ENCODE measurements around the gene AK2.

The AK2 gene

GRCh38 chr1:33036051-33036525 is 595 bp downstream of the AK2 start:
- H4K12ac ChIP-seq (ENCODE audit: low read depth, low read length) = peak overlapping the region; percentile 20
- WGBS (ENCODE audit: extremely low coverage, insufficient coverage, insufficient read length) = no CpG with 5 or more reads among the region's 5 CpGs
- H3K27ac ChIP-seq (ENCODE audit: low read depth, low read length) = no peak overlapping the region
- peaks cover 3% of the 10 kb centered on the region for H3K79me2 ChIP-seq (ENCODE audit: control insufficient read depth, insufficient read depth, low read length, poor library complexity)
- H3K4me2 ChIP-seq (ENCODE audit: low read length) = peak overlapping the region; percentile 73
- peaks cover 0 to 3% of the 10 kb centered on the region in 2 experiments for H3K36me3 ChIP-seq (ENCODE audit: control insufficient read depth in 1 of 2, insufficient read depth in 2 of 2, low read length in 2 of 2)
- no peaks in the 10 kb centered on the region for H3K27me3 ChIP-seq (ENCODE audit: insufficient read depth, low read length)
- peak; percentile 42 to 54 for DNase-seq
- no peak overlapping the region for H2BK12ac ChIP-seq (ENCODE audit: low read length)
- no peak overlapping the region for H3K14ac ChIP-seq (ENCODE audit: low read length)
- H4K8ac ChIP-seq (ENCODE audit: low read depth, low read length) = peak overlapping the region; percentile 52
- peaks cover 7 to 9% of the 10 kb centered on the region in 2 experiments for H3K4me1 ChIP-seq (ENCODE audit: control insufficient read depth in 1 of 2, insufficient read depth in 2 of 2, low read length in 2 of 2)
- peak overlapping the region; percentile 39 for H2AK5ac ChIP-seq (ENCODE audit: low read length)
- peak overlapping the region; percentile 75 for H3K4me3 ChIP-seq (ENCODE audit: low read depth, low read length)
- H3K18ac ChIP-seq (ENCODE audit: low read length) = no peak overlapping the region
- H3K4ac ChIP-seq (ENCODE audit: low read depth, low read length) = peak overlapping the region; percentile 2
- H2BK120ac ChIP-seq (ENCODE audit: insufficient read depth, low read length, poor library complexity) = no peak overlapping the region
- H3K9me3 ChIP-seq (ENCODE audit: insufficient read depth, low read depth, low read length) = no peaks in the 10 kb centered on the region
- H3K23ac ChIP-seq (ENCODE audit: low read length) = no peak overlapping the region
- H3K79me1 ChIP-seq (ENCODE audit: low read length) = peaks cover 6% of the 10 kb centered on the region
- H2AFZ ChIP-seq (ENCODE audit: insufficient read depth, low read length, poor library complexity) = no peak overlapping the region
- H4K91ac ChIP-seq (ENCODE audit: low read depth, low read length) = peak overlapping the region; percentile 8
- peak overlapping the region; percentile 59 for H3K9ac ChIP-seq (ENCODE audit: low read length)
- no peak overlapping the region for H2BK5ac ChIP-seq (ENCODE audit: low read depth, low read length, poor library complexity)

- Histone ChIP-seq H2AFZ (ENCODE audit: insufficient read depth, low read length, poor library complexity) (no peak overlapping the region), H4K12ac (ENCODE audit: low read depth, low read length) (no peak overlapping the region), H2BK120ac (ENCODE audit: insufficient read depth, low read length, poor library complexity) (no peak overlapping the region), H3K4ac (ENCODE audit: low read depth, low read length) (no peak overlapping the region), H3K4me1 (ENCODE audit: control insufficient read depth in 1 of 2, insufficient read depth in 2 of 2, low read length in 2 of 2) (peaks cover 7 to 9% of the 10 kb centered on the region in 2 experiments), H3K4me2 (ENCODE audit: low read length) (no peak overlapping the region), H3K27ac (ENCODE audit: low read depth, low read length) (no peak overlapping the region), H2BK12ac (ENCODE audit: low read length) (no peak overlapping the region), H3K79me2 (ENCODE audit: control insufficient read depth, insufficient read depth, low read length, poor library complexity) (peaks cover 3% of the 10 kb centered on the region), H4K91ac (ENCODE audit: low read depth, low read length) (no peak overlapping the region), H3K4me3 (ENCODE audit: low read depth, low read length) (no peak overlapping the region), H2BK5ac (ENCODE audit: low read depth, low read length, poor library complexity) (no peak overlapping the region), H2AK5ac (ENCODE audit: low read length) (no peak overlapping the region), H3K14ac (ENCODE audit: low read length) (no peak overlapping the region), H4K8ac (ENCODE audit: low read depth, low read length) (no peak overlapping the region), H3K9ac (ENCODE audit: low read length) (no peak overlapping the region), H3K23ac (ENCODE audit: low read length) (no peak overlapping the region), H3K79me1 (ENCODE audit: low read length) (peaks cover 6% of the 10 kb centered on the region), H3K27me3 (ENCODE audit: insufficient read depth, low read length) (no peaks in the 10 kb centered on the region), H3K9me3 (ENCODE audit: insufficient read depth, low read depth, low read length) (no peaks in the 10 kb centered on the region), H3K36me3 (ENCODE audit: control insufficient read depth in 1 of 2, insufficient read depth in 2 of 2, low read length in 2 of 2) (peaks cover 3 to 6% of the 10 kb centered on the region in 2 experiments), H3K18ac (ENCODE audit: low read length) (no peak overlapping the region)
- DNase-seq = no peak
- no CpG with 5 or more reads among the region's 6 CpGs for WGBS (ENCODE audit: extremely low coverage, insufficient coverage, insufficient read length)
Observed at GRCh38 chr1:33032126-33032869, 4.4 kb downstream of the AK2 start.

GRCh38 chr1:33031506-33031905 is 5.2 kb downstream of the AK2 start:
- Histone ChIP-seq H3K79me2 (ENCODE audit: control insufficient read depth, insufficient read depth, low read length, poor library complexity) (peaks cover 2% of the 10 kb centered on the region), H3K27me3 (ENCODE audit: insufficient read depth, low read length) (no peaks in the 10 kb centered on the region), H2AFZ (ENCODE audit: insufficient read depth, low read length, poor library complexity) (no peak overlapping the region), H3K4me3 (ENCODE audit: low read depth, low read length) (no peak overlapping the region), H3K27ac (ENCODE audit: low read depth, low read length) (no peak overlapping the region), H2BK12ac (ENCODE audit: low read length) (no peak overlapping the region), H3K36me3 (ENCODE audit: control insufficient read depth in 1 of 2, insufficient read depth in 2 of 2, low read length in 2 of 2) (peaks cover 3 to 6% of the 10 kb centered on the region in 2 experiments), H4K12ac (ENCODE audit: low read depth, low read length) (no peak overlapping the region), H4K91ac (ENCODE audit: low read depth, low read length) (no peak overlapping the region), H3K18ac (ENCODE audit: low read length) (no peak overlapping the region), H2BK5ac (ENCODE audit: low read depth, low read length, poor library complexity) (no peak overlapping the region), H3K4me1 (ENCODE audit: control insufficient read depth in 1 of 2, insufficient read depth in 2 of 2, low read length in 2 of 2) (peaks cover 7 to 9% of the 10 kb centered on the region in 2 experiments), H3K4ac (ENCODE audit: low read depth, low read length) (peak overlapping the region; percentile 16), H3K14ac (ENCODE audit: low read length) (no peak overlapping the region), H3K4me2 (ENCODE audit: low read length) (no peak overlapping the region), H3K23ac (ENCODE audit: low read length) (no peak overlapping the region), H3K9me3 (ENCODE audit: insufficient read depth, low read depth, low read length) (no peaks in the 10 kb centered on the region), H2BK120ac (ENCODE audit: insufficient read depth, low read length, poor library complexity) (no peak overlapping the region), H3K9ac (ENCODE audit: low read length) (no peak overlapping the region), H2AK5ac (ENCODE audit: low read length) (no peak overlapping the region), H3K79me1 (ENCODE audit: low read length) (peaks cover 5% of the 10 kb centered on the region), H4K8ac (ENCODE audit: low read depth, low read length) (no peak overlapping the region)
- no peak for DNase-seq
- no CpG with 5 or more reads among the region's 4 CpGs for WGBS (ENCODE audit: extremely low coverage, insufficient coverage, insufficient read length)

GRCh38 chr1:33030575-33030974 is 6.1 kb downstream of the AK2 start:
- Histone ChIP-seq H3K9me3 (ENCODE audit: insufficient read depth, low read depth, low read length) (no peaks in the 10 kb centered on the region), H2BK12ac (ENCODE audit: low read length) (no peak overlapping the region), H3K18ac (ENCODE audit: low read length) (no peak overlapping the region), H3K4me3 (ENCODE audit: low read depth, low read length) (no peak overlapping the region), H3K14ac (ENCODE audit: low read length) (no peak overlapping the region), H2BK5ac (ENCODE audit: low read depth, low read length, poor library complexity) (no peak overlapping the region), H3K23ac (ENCODE audit: low read length) (no peak overlapping the region), H2AFZ (ENCODE audit: insufficient read depth, low read length, poor library complexity) (no peak overlapping the region), H4K91ac (ENCODE audit: low read depth, low read length) (no peak overlapping the region), H3K4me1 (ENCODE audit: control insufficient read depth in 1 of 2, insufficient read depth in 2 of 2, low read length in 2 of 2) (peaks cover 3 to 4% of the 10 kb centered on the region in 2 experiments), H3K79me1 (ENCODE audit: low read length) (peaks cover 2% of the 10 kb centered on the region), H3K36me3 (ENCODE audit: control insufficient read depth in 1 of 2, insufficient read depth in 2 of 2, low read length in 2 of 2) (peaks cover 3 to 6% of the 10 kb centered on the region in 2 experiments), H4K8ac (ENCODE audit: low read depth, low read length) (no peak overlapping the region), H3K27ac (ENCODE audit: low read depth, low read length) (no peak overlapping the region), H3K4ac (ENCODE audit: low read depth, low read length) (no peak overlapping the region), H3K27me3 (ENCODE audit: insufficient read depth, low read length) (no peaks in the 10 kb centered on the region), H4K12ac (ENCODE audit: low read depth, low read length) (no peak overlapping the region), H3K79me2 (ENCODE audit: control insufficient read depth, insufficient read depth, low read length, poor library complexity) (no peaks in the 10 kb centered on the region), H2BK120ac (ENCODE audit: insufficient read depth, low read length, poor library complexity) (no peak overlapping the region), H3K9ac (ENCODE audit: low read length) (no peak overlapping the region), H3K4me2 (ENCODE audit: low read length) (no peak overlapping the region), H2AK5ac (ENCODE audit: low read length) (no peak overlapping the region)
- no CpG with 5 or more reads among the region's 2 CpGs for WGBS (ENCODE audit: extremely low coverage, insufficient coverage, insufficient read length)
- no peak for DNase-seq

All from trophoblast cell (in vitro differentiated cells and primary cell).